ENCODE results near the gene UPK2. TPM values are rescaled to one million over a fixed set of nuclear protein-coding genes. Genes with fewer than 3 reads are reported as not detected.
A peak's percentile ranks its signal among the peaks of the same experiment; 100 is the strongest.

UPK2 gene
- total and polyA plus RNA-seq, 2 donors (not counting 1 experiment from before 2014, with no cell fraction given), result not detected

GRCh38 chr11:118998822-118999221, 42.7 kb downstream of the UPK2 start:
- Histone ChIP-seq H2AFZ (ENCODE audit: low read length) (peak overlapping the region; percentile 88), H3K27me3 (ENCODE audit: control insufficient read depth, insufficient read depth, low read length) (no peaks in the 10 kb centered on the region), H3K4me1 (ENCODE audit: control insufficient read depth, extremely low read depth, insufficient read depth, low read length) (no peaks in the 10 kb centered on the region), H3K9ac (ENCODE audit: insufficient read depth, low read length) (peak overlapping the region; percentile 88), H3K9me3 (ENCODE audit: control insufficient read depth, insufficient read depth, low read depth, low read length) (no peaks in the 10 kb centered on the region), H3K27ac (ENCODE audit: insufficient read depth, low read length) (peak overlapping the region; percentile 87), H4K20me1 (ENCODE audit: control insufficient read depth, extremely low read depth, insufficient read depth, low read length) (no peaks in the 10 kb centered on the region), H3K36me3 (ENCODE audit: control insufficient read depth, insufficient read depth, low read length) (peaks cover 3% of the 10 kb centered on the region), H3K4me3 (replicated peaks in 1 of 4; ENCODE audit: control extremely low read depth in 1 of 4, insufficient read depth in 1 of 4, low read depth in 3 of 4, low read length in 4 of 4) (peak overlapping the region; percentile 73 to 97 (median 87)), H3K79me2 (ENCODE audit: control insufficient read depth, insufficient read depth, low read length) (peaks cover 15% of the 10 kb centered on the region), H3K4me2 (ENCODE audit: extremely low read depth, insufficient read depth, low read length) (peak overlapping the region; percentile 95)
- DNase-seq (ENCODE audit: low read depth in 2 of 2), result peak; percentile 39 to 89
- TF ChIP-seq, protein P1, sequence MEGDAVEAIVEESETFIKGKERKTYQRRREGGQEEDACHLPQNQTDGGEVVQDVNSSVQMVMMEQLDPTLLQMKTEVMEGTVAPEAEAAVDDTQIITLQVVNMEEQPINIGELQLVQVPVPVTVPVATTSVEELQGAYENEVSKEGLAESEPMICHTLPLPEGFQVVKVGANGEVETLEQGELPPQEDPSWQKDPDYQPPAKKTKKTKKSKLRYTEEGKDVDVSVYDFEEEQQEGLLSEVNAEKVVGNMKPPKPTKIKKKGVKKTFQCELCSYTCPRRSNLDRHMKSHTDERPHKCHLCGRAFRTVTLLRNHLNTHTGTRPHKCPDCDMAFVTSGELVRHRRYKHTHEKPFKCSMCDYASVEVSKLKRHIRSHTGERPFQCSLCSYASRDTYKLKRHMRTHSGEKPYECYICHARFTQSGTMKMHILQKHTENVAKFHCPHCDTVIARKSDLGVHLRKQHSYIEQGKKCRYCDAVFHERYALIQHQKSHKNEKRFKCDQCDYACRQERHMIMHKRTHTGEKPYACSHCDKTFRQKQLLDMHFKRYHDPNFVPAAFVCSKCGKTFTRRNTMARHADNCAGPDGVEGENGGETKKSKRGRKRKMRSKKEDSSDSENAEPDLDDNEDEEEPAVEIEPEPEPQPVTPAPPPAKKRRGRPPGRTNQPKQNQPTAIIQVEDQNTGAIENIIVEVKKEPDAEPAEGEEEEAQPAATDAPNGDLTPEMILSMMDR (conservative IDR thresholded peaks at IDR 0.05 in 1 of 2, IDR thresholded peaks at IDR 0.05 in 1 of 2; ENCODE audit: low read depth in 1 of 2, low read length in 2 of 2), result no peak
- TF ChIP-seq EZH2 (IDR thresholded peaks at IDR 0.05; ENCODE audit: low read length, missing control alignments), result no peak

DNA sequence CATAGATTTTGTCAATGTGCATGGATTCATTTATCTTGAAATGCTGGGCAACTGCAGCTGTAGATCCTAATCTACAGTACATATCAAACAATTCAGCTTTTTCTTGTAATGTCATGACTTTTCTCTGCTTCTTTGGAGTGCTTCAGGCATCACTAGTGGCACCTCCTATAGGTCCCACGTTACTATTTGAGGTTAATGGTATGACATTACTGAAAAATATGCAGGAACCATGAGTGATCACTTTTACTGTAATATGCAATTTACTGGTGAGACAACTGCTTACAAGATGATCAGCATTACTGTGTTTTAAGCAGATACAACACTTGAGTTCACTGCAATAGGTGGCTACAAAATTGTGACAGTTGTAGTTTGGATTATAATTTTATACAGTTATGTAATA, 44.8 kb downstream of the UPK2 start:
- H3K27ac ChIP-seq (ENCODE audit: insufficient read depth, low read length), result no peak overlapping the region
- no peaks in the 10 kb centered on the region for H3K9me3 ChIP-seq (ENCODE audit: control insufficient read depth, insufficient read depth, low read depth, low read length)
- H3K79me2 ChIP-seq (ENCODE audit: control insufficient read depth, insufficient read depth, low read length), result peaks cover 15% of the 10 kb centered on the region
- no peaks in the 10 kb centered on the region for H3K27me3 ChIP-seq (ENCODE audit: control insufficient read depth, insufficient read depth, low read length)
- no peaks in the 10 kb centered on the region for H3K4me1 ChIP-seq (ENCODE audit: control insufficient read depth, extremely low read depth, insufficient read depth, low read length)
- H3K4me2 ChIP-seq (ENCODE audit: extremely low read depth, insufficient read depth, low read length), result no peak overlapping the region
- no peaks in the 10 kb centered on the region for H4K20me1 ChIP-seq (ENCODE audit: control insufficient read depth, extremely low read depth, insufficient read depth, low read length)
- DNase-seq (ENCODE audit: low read depth in 2 of 2), result peak in 1 of 2 donors; percentile 53
- H3K9ac ChIP-seq (ENCODE audit: insufficient read depth, low read length), result no peak overlapping the region
- H2AFZ ChIP-seq (ENCODE audit: low read length), result no peak overlapping the region
- H3K4me3 ChIP-seq (replicated peaks in 1 of 4; ENCODE audit: control extremely low read depth in 1 of 4, insufficient read depth in 1 of 4, low read depth in 3 of 4, low read length in 4 of 4), result no peak overlapping the region
- peaks cover 3% of the 10 kb centered on the region for H3K36me3 ChIP-seq (ENCODE audit: control insufficient read depth, insufficient read depth, low read length)
- TF ChIP-seq, protein P1 (conservative IDR thresholded peaks at IDR 0.05 in 1 of 2, IDR thresholded peaks at IDR 0.05 in 1 of 2; ENCODE audit: low read depth in 1 of 2, low read length in 2 of 2), result no peak
- TF ChIP-seq EZH2 (IDR thresholded peaks at IDR 0.05; ENCODE audit: low read length, missing control alignments), result no peak

GRCh38 chr11:119006656-119007055, 50.6 kb downstream of the UPK2 start:
- Histone ChIP-seq H3K79me2 (ENCODE audit: control insufficient read depth, insufficient read depth, low read length) (no peaks in the 10 kb centered on the region), H3K4me3 (replicated peaks in 1 of 4; ENCODE audit: control extremely low read depth in 1 of 4, insufficient read depth in 1 of 4, low read depth in 3 of 4, low read length in 4 of 4) (no peak overlapping the region), H4K20me1 (ENCODE audit: control insufficient read depth, extremely low read depth, insufficient read depth, low read length) (no peaks in the 10 kb centered on the region), H3K36me3 (ENCODE audit: control insufficient read depth, insufficient read depth, low read length) (peaks cover 3% of the 10 kb centered on the region), H3K9me3 (ENCODE audit: control insufficient read depth, insufficient read depth, low read depth, low read length) (no peaks in the 10 kb centered on the region), H3K27me3 (ENCODE audit: control insufficient read depth, insufficient read depth, low read length) (no peaks in the 10 kb centered on the region), H3K27ac (ENCODE audit: insufficient read depth, low read length) (no peak overlapping the region), H3K4me2 (ENCODE audit: extremely low read depth, insufficient read depth, low read length) (no peak overlapping the region), H2AFZ (ENCODE audit: low read length) (no peak overlapping the region), H3K4me1 (ENCODE audit: control insufficient read depth, extremely low read depth, insufficient read depth, low read length) (no peaks in the 10 kb centered on the region), H3K9ac (ENCODE audit: insufficient read depth, low read length) (no peak overlapping the region)
- no peak for DNase-seq (ENCODE audit: low read depth in 2 of 2)
- TF ChIP-seq EZH2 (IDR thresholded peaks at IDR 0.05; ENCODE audit: low read length, missing control alignments), result no peak
- TF ChIP-seq, protein P1 (conservative IDR thresholded peaks at IDR 0.05 in 1 of 2, IDR thresholded peaks at IDR 0.05 in 1 of 2; ENCODE audit: low read depth in 1 of 2, low read length in 2 of 2), result no peak

Other genes with a start within 250 kb of the UPK2 start
- 92.2 and 105 TPM in 2 replicates for gene DDX6, start 165.1 kb upstream of the UPK2 start, total RNA-seq
- 75.7 and 91.2 TPM in 2 replicates for gene DDX6, start 165.1 kb upstream of the UPK2 start, polyA plus RNA-seq
- gene CXCR5, start 72.4 kb upstream of the UPK2 start, total RNA-seq, result not detected in 2 replicates
- not detected in 2 replicates for gene CXCR5, start 72.4 kb upstream of the UPK2 start, polyA plus RNA-seq
- gene BCL9L, start 30.4 kb upstream of the UPK2 start, total RNA-seq, result 11.0 and 23.1 TPM in 2 replicates
- gene BCL9L, start 30.4 kb upstream of the UPK2 start, polyA plus RNA-seq, result 7.0 and 11.5 TPM in 2 replicates
- not detected in 2 replicates for gene FOXR1, start 15.5 kb downstream of the UPK2 start, total RNA-seq
- not detected in 2 replicates for gene FOXR1, start 15.5 kb downstream of the UPK2 start, polyA plus RNA-seq
- gene CENATAC, start 41.8 kb downstream of the UPK2 start, total RNA-seq, result 15.2 and 21.5 TPM in 2 replicates
- 10.1 and 11.0 TPM in 2 replicates for gene CENATAC, start 41.8 kb downstream of the UPK2 start, polyA plus RNA-seq
- 525 and 1,335 TPM in 2 replicates for gene RPS25, start 62.0 kb downstream of the UPK2 start, total RNA-seq
- 2,775 and 2,854 TPM in 2 replicates for gene RPS25, start 62.0 kb downstream of the UPK2 start, polyA plus RNA-seq
- 60.6 and 74.7 TPM in 2 replicates for gene TRAPPC4, start 62.5 kb downstream of the UPK2 start, total RNA-seq
- 109 and 207 TPM in 2 replicates for gene TRAPPC4, start 62.5 kb downstream of the UPK2 start, polyA plus RNA-seq
- gene SLC37A4, start 74.6 kb downstream of the UPK2 start, total RNA-seq, result 10.0 and 10.1 TPM in 2 replicates
- gene SLC37A4, start 74.6 kb downstream of the UPK2 start, polyA plus RNA-seq, result 12.6 and 14.4 TPM in 2 replicates
- gene HYOU1, start 100.9 kb downstream of the UPK2 start, total RNA-seq, result 73.7 and 77.3 TPM in 2 replicates
- 85.6 and 116 TPM in 2 replicates for gene HYOU1, start 100.9 kb downstream of the UPK2 start, polyA plus RNA-seq
- 26.7 and 34.3 TPM in 2 replicates for gene VPS11, start 111.5 kb downstream of the UPK2 start, total RNA-seq
- 9.1 and 13.7 TPM in 2 replicates for gene VPS11, start 111.5 kb downstream of the UPK2 start, polyA plus RNA-seq
- gene HMBS, start 128.6 kb downstream of the UPK2 start, total RNA-seq, result 6.9 and 9.4 TPM in 2 replicates
- 23.8 and 36.6 TPM in 2 replicates for gene HMBS, start 128.6 kb downstream of the UPK2 start, polyA plus RNA-seq
- 14.5 and 14.6 TPM in 2 replicates for gene DPAGT1, start 145.6 kb downstream of the UPK2 start, total RNA-seq
- gene DPAGT1, start 145.6 kb downstream of the UPK2 start, polyA plus RNA-seq, result 44.9 and 53.0 TPM in 2 replicates
- 1.8 and 3.0 TPM in 2 replicates for gene C2CD2L, start 151.0 kb downstream of the UPK2 start, total RNA-seq
- 3.0 and 4.2 TPM in 2 replicates for gene C2CD2L, start 151.0 kb downstream of the UPK2 start, polyA plus RNA-seq
- gene HINFP, start 165.3 kb downstream of the UPK2 start, total RNA-seq, result 13.5 and 14.4 TPM in 2 replicates
- gene HINFP, start 165.3 kb downstream of the UPK2 start, polyA plus RNA-seq, result 12.4 and 13.1 TPM in 2 replicates
- gene ABCG4, start 192.8 kb downstream of the UPK2 start, total RNA-seq, result under 0.01 and 0.17 TPM in 2 replicates
- gene ABCG4, start 192.8 kb downstream of the UPK2 start, polyA plus RNA-seq, result 0.05 and 0.12 TPM in 2 replicates
- gene NLRX1, start 212.4 kb downstream of the UPK2 start, total RNA-seq, result 12.8 and 21.3 TPM in 2 replicates
- gene NLRX1, start 212.4 kb downstream of the UPK2 start, polyA plus RNA-seq, result 5.7 and 6.6 TPM in 2 replicates
- not detected in 2 replicates for gene NHERF4, start 229.2 kb downstream of the UPK2 start, total RNA-seq
- gene NHERF4, start 229.2 kb downstream of the UPK2 start, polyA plus RNA-seq, result not detected in 2 replicates